GM18867 (cell line): ENCODE measurements around the gene RBBP8NL.

Experiments used
- ATAC-seq: cut with Tn5 transposase; IDR thresholded peaks from one replicate; pipeline ENCODE4 v1.9.1; 2021; ENCODE audit warnings: mild to moderate bottlenecking, moderate library complexity; ENCODE audit not compliant: unreplicated experiment

Gene RBBP8NL

GRCh38 chr20:62408640-62409039 lies 18.7 kb downstream of the RBBP8NL start:
- ATAC-seq = no peak

DNA sequence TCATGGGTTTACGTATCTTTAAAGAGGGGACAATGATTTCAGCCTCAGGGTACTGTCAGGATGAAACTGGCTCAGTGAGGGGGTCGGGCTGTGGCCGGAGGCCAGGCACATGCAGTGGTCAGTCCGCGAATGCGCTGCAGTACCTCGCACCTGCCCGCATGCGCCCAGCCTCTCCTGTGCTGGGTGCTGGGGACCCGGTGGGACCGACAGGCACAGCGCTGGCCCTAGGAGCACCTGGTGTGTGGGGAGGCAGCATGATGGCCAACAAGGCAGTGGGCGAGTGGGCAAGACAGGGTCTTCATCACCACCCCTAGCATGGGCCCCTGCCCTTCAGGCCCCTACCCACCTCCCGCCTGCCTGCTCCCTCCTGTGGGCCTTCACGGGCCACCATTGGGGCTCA lies 19.3 kb downstream of the RBBP8NL start:
- ATAC-seq = no peak

DNA sequence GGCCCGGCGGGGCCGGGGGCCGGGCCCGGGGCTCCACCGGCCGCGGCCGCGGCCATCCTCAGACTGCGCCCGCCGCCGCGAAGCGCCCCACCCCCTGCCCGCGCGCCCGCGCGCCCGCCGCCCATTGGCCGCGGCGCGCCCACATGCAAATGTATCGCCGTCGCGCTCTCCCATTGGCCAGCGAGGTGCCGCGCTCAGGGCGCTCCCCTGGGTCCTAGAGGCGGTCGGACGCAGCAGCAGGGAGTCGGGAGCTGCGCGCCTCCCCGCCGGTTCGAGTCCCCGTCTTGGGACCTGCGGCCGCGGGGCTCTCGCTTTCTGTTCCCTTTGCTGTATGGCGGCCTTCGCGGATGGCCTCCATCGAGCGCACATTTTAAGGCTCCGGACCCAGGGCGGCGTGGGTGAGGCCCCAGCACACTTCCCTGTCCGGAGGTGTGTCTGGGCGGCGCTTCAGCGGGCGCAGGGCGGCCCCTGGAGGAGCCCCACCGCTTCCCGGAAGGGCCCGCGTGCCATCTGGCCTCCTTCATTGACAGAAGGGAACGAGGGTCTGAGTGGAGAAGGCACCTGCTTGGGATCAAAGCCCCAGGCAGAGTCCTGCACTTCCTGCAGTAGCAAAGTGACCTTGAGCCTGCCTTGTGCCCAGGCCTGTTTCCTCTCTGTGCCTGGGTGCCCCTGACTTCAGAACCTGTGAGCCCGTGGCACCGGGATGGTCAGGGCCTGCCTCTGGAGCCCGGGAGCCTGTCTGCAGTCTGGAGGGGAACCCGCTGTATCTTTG lies 19.9 kb downstream of the RBBP8NL start, which contains the start of gene CABLES2:
Gene CABLES2, minus strand, starts transcription at position 65 of the 772 bp plus-strand sequence. Its CDS starts 9 bp downstream, at position 56.
- ATAC-seq = peak; percentile 82

- ATAC-seq = peak; percentile 20
Measured at GRCh38 chr20:62406635-62407176, 20.6 kb downstream of the RBBP8NL start.

GRCh38 chr20:62405981-62406513 lies 21.3 kb downstream of the RBBP8NL start:
- ATAC-seq = no peak

- no peak for ATAC-seq
Measured at GRCh38 chr20:62405108-62405980, 22.0 kb downstream of the RBBP8NL start.

DNA sequence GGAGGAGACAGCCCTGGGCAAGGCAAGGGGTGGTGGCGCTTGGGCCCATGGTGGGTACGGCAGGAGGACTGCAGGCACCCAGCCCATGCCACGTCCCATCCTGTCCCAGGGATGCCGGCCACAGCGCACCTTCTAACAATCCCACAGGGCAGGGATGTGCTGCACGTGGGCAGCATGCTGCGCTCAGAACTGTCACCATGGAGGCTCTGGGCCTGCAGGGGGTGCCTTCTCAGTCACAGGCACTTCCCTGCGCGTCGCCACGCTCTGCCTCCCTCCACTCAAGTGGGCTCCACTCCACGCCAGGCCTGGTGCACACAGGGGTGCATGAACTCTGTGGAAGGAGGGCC lies 22.6 kb downstream of the RBBP8NL start:
- no peak for ATAC-seq

GRCh38 chr20:62404112-62404665 lies 23.1 kb downstream of the RBBP8NL start:
- ATAC-seq = no peak

DNA sequence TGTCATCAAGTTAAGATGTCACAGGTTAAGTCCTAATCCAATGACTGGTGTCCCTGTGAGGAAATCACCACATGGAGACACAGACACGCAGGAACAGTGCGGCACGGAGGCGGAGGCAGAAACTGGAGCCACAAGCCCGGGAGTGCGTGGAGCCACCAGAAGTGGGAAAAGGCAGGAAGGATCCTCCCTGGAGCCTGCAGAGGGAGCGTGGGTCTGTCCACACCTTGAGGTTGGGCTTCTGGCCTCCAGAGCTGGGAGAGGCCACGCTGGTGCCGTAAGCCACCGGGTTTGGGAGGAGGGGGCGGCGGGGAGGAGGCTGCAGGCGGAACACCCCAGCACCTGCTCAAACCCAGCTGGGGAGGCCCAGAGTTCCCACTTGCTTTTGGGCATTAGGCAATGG lies 24.0 kb downstream of the RBBP8NL start:
- ATAC-seq = no peak

DNA sequence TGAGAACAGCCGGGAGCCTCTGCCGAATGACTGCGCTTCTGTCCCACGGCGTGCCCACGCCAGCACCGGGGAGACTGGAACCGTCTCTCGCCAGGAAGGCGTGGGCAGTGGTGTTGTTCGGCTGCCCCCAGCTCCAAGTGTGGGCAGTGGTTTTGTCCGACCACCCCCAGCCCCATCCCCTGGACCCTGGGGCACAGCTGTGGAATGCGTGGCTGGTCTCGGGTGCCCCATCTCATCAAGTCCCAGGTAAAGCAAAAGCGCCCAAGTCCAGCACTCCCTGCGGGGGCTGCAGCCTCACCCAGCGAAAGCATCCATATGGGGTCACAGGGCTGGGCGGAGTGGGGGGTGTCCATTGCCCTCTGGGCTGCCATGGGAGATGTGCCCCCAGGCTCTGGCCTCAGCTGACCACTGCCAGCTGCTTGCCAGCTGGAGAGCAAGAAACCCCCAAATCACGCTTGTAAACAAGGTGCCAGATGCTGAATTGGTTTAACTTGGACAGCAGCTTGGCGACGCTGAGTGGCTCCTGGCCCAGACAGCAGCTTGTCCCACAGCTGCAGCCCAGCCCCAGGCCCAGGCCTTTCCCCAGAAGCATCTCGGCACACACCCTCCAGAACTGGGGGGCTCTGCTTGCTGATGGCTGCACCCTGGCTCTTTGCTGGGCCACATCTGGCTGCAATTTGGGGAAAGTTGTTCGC lies 24.7 kb downstream of the RBBP8NL start:
- ATAC-seq = no peak

DNA sequence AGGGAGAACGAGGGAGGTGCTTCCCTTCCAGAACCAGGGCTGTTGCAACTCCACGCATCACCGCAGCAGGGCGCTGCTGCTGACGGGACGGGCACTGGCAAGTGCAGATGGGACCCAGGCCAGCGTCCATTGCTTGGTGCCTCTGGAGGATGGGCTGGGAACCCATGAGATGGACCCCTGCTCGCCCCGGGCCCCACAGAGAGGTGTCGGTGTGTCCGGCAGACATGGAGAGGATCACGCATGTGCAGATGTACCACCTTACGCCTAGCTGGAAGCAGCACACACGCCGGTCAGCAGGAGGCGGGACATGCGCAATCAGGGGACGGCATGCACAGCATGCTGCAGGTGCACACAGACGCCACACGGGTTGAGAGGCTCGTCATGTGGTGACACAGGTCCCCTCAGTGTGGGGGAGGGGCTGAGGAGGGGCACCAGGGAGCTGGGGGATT lies 26.0 kb downstream of the RBBP8NL start:
- ATAC-seq = no peak

DNA sequence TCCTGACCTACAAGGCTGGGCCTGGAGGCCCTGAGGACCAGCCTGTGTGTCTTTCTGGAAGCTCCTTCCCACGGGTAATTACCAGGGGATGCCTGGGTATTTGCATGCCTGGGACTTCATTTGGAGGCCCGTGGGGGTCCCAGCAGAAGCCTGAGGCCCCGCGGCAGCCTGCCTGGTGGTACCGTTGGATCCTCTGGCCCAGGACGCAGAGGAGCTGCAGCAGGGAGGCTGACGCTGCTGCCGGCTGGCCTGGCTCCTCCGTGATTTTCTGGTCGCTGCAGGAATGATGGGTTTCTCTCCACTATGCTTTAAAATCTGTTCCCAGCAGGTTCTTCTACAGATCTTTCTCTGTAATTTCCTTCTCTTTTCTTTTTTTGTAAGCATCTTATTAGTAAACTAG lies 26.8 kb downstream of the RBBP8NL start:
- ATAC-seq = no peak

DNA sequence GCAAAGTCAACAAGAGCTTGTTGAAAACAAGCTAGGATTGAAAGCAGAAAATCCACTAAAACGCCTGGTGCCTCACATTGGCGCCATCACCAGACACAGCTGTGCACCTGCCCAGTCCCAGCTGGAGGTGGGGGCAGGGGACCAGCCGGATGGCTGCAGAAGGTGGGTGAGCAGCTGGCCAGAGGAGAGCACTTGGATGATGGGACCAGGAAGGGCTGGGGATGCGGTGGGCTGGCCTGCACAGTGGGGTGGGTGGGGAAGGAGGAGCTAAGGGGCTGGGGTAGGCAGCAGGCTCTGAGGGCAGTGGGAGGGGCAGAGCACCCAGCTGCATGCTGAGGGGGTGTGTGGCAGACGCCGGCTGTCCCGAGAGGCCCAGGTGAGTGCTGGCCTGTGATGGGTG lies 27.3 kb downstream of the RBBP8NL start:
- ATAC-seq = no peak

DNA sequence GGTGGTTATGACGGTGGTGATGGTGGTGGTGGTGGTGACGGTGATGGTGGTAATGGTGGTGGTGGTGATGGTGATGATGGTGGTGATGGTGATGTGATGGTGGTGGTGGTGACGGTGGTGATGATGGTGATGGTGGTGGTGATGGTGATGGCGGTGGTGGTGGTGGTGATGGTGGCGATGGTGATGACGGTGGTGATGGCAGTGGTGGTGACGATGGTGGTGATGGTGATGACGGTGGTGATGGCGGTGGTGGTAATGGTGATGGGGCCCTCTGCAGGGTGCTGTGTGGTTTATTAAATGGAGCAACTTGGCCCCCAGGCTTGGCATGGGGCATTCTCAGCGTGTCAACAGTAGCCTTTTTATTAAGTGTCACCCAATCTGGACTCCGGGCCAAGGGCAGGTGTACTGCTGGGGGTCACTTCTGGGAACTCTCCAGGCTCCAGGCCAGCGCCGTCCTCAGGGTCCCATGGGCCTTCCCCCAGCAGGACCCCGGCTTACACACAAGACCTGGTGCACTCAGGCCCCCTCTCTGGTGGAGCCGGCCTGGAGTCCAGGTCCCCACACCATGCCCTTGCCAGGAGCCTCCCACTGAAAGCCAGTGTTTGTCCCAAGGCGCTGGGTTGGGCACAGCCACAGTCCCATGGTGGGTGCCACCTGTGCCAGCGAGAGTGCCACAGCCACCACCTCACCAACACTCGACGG lies 29.1 kb downstream of the RBBP8NL start:
- no peak for ATAC-seq

GRCh38 chr20:62396367-62397239 lies 30.7 kb downstream of the RBBP8NL start:
- no peak for ATAC-seq

- ATAC-seq = no peak
Measured at GRCh38 chr20:62395311-62396242, 31.8 kb downstream of the RBBP8NL start.

DNA sequence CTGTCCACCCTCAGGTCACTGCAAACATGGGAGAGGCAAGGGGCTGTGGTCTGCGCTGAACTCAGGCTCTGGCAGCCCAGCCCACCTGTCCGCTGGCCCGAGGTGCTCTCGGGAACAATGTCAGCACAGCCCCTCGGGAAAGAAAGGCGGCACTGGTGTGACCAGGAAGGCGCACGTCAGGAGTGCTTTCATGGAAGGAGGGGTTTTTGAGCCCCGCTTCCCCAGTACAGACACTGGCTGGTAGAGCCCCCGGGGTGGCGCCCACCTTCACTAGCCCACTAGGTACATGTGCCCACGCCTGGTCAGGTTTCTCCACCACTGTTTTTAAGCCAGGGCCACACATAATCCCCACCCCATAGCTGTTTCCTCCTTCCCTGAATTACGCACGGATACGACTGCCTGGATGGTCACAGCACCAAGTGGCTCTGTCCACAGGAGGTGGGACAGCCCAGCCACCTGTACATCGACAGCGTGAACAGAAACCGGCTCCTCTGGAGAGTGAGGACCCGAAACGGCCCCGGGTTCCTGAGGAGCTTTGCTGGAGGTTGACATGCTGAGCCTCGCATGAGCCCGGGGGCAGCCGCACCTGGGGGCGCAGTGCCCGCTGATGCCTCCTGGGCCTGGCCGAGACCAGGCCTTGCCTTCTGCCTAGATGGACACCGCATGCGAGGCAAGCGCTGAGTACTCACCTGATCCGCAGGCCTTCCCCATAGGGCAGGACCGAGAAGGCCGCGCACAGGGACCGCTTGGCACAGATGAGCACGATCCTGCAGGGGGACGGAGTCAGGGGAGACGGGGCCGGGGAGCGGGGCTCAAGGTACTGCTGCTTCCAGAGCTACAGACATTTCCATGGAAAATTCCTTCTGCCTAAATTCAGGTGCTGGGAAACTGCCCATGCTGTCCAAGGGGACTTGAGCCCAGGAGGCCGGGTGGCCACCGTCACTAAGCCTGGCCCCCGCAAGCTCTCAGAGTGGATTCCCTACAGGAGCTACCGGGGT lies 32.8 kb downstream of the RBBP8NL start:
- no peak for ATAC-seq
